ENCODE data around the gene NPIPB8. TPM values are rescaled to one million over a fixed set of nuclear protein-coding genes. Genes with fewer than 3 reads are reported as not detected.
"Not testable (repeated sequence)": the region's sequence is repeated elsewhere in the genome, so short reads cannot be mapped to it uniquely, and the experiment has no call there.

Gene NPIPB8
- polyA plus RNA-seq (2013, experiment 1 of 2; ENCODE audit: insufficient read length), result 0.53 TPM
- 0.86 TPM for polyA plus RNA-seq (2013, experiment 2 of 2; ENCODE audit: insufficient read length)

GRCh38 chr16:28637765-28638164 lies at the start of gene NPIPB8:
Gene NPIPB8 (plus strand): TSS chr16:28638065. CDS start chr16:28638361, 296 bp downstream.
- not testable (repeated sequence) for DNase-seq

GRCh38 chr16:28589069-28589468 lies 48.8 kb upstream of the NPIPB8 start:
- DNase-seq, result no peak

- DNase-seq, result no peak
Observed at GRCh38 chr16:28589930-28590329, 47.9 kb upstream of the NPIPB8 start.

GRCh38 chr16:28590384-28591340 lies 47.2 kb upstream of the NPIPB8 start:
- DNase-seq, result no peak

- DNase-seq, result no peak
Observed at GRCh38 chr16:28591355-28591754, 46.5 kb upstream of the NPIPB8 start.

- no peak for DNase-seq
Observed at GRCh38 chr16:28592511-28592910, 45.4 kb upstream of the NPIPB8 start.

- DNase-seq, result no peak
Observed at GRCh38 chr16:28592979-28593553, 44.8 kb upstream of the NPIPB8 start.

- not testable (repeated sequence) for DNase-seq
Observed at GRCh38 chr16:28595451-28595850, 42.4 kb upstream of the NPIPB8 start.

- no peak for DNase-seq
Observed at GRCh38 chr16:28596115-28596630, 41.7 kb upstream of the NPIPB8 start.

- no peak for DNase-seq
Observed at GRCh38 chr16:28596840-28597691, 40.8 kb upstream of the NPIPB8 start, which contains the start of gene SULT1A2. Gene SULT1A2 (minus strand): TSS chr16:28597050. CDS start chr16:28595930, 1,120 bp downstream.

GRCh38 chr16:28597692-28598261 lies 40.1 kb upstream of the NPIPB8 start:
- peak; percentile 7 for DNase-seq

- not testable (repeated sequence) for DNase-seq
Observed at GRCh38 chr16:28599377-28600285, 38.2 kb upstream of the NPIPB8 start.

- not testable (repeated sequence) for DNase-seq
Observed at GRCh38 chr16:28600965-28601364, 36.9 kb upstream of the NPIPB8 start.

- not testable (repeated sequence) for DNase-seq
Observed at GRCh38 chr16:28601589-28601988, 36.3 kb upstream of the NPIPB8 start.

- not testable (repeated sequence) for DNase-seq
Observed at GRCh38 chr16:28602062-28602461, 35.8 kb upstream of the NPIPB8 start.

- no peak for DNase-seq
Observed at GRCh38 chr16:28602529-28602928, 35.3 kb upstream of the NPIPB8 start.

- no peak for DNase-seq
Observed at GRCh38 chr16:28603381-28604185, 34.3 kb upstream of the NPIPB8 start.

- no peak for DNase-seq
Observed at GRCh38 chr16:28604186-28604565, 33.7 kb upstream of the NPIPB8 start.

GRCh38 chr16:28606291-28607115 lies 31.4 kb upstream of the NPIPB8 start:
- DNase-seq, result no peak

Measured in fibroblast of skin of scalp (primary cell).